Measurements from ENCODE around the gene NANOS3.
"Not testable (repeated sequence)": the region's sequence is repeated elsewhere in the genome, so short reads cannot be mapped to it uniquely, and the experiment has no call there.

The NANOS3 gene

GRCh38 chr19:13848798-13849676 is 27.9 kb upstream of the NANOS3 start:
- H3K27me3 Mint-ChIP-seq = no peaks in the 10 kb centered on the region
- DNase-seq (peak in 1 of 3 experiments; percentile 27), ATAC-seq (replicated peaks) (no peak)
- peak overlapping the region; percentile 100 for H3K27ac Mint-ChIP-seq
- H3K9me3 Mint-ChIP-seq = no peaks in the 10 kb centered on the region
- peaks cover 71% of the 10 kb centered on the region for H3K36me3 Mint-ChIP-seq (ENCODE audit: insufficient read depth)
- H3K4me3 Mint-ChIP-seq = peak overlapping the region; percentile 69 to 83
- peaks cover 41% of the 10 kb centered on the region in 2 donors for H3K4me1 Mint-ChIP-seq (ENCODE audit: low read depth in 2 of 2)

DNA sequence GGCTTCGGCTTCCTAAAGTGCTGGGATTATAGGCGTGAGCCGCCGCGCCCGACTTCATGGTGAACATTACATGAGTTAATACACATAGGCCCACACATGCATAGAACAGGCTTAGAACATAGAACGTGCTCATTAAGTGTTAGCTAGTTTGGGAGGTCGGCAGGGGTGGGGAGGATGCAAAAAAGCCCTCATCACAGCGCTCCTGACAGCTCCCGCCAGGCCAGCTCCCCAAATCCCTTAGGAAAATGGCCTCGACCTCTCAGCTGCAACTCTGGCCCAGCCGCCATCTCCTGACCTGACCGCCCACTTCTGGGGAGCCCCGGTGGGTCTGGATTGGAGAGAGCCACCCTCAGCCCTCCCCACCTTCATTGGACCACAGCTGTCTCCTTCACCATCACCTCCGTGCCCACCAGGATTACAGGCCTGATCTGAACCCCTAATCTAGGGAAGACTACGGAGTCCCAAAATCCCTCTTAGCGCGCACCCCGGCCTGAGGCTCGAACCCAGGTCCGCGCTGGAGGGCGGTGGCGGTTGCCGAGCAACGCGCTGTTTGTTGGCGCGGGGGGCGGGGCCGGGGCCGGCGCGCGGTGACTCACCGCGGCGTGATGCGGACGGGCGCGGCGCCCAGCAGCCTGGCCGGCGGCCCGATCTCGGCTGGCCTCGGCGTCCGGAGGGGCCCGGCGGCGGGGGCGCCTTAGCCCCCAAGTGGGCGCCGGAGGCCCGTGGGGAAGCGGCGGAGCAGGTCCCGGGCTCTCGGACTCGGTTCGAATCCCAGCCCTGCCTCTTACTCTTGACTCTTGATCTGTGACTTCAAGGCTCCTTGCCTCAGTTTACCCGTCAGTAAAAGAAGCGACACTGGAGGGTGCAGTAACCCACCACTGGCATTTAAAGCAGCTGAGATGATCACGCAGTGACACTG is 26.7 kb upstream of the NANOS3 start:
- Mint-ChIP-seq H3K9me3 (no peaks in the 10 kb centered on the region), H3K4me3 (peak overlapping the region; percentile 68 to 83), H3K4me1 (ENCODE audit: low read depth in 2 of 2) (peaks cover 29 to 34% of the 10 kb centered on the region in 2 donors), H3K36me3 (ENCODE audit: insufficient read depth) (peaks cover 59% of the 10 kb centered on the region), H3K27me3 (no peaks in the 10 kb centered on the region), H3K27ac (peak overlapping the region; percentile 100)
- ATAC-seq (replicated peaks) (peak; percentile 12), DNase-seq (peak; percentile 69 to 79 (median 74))

DNA sequence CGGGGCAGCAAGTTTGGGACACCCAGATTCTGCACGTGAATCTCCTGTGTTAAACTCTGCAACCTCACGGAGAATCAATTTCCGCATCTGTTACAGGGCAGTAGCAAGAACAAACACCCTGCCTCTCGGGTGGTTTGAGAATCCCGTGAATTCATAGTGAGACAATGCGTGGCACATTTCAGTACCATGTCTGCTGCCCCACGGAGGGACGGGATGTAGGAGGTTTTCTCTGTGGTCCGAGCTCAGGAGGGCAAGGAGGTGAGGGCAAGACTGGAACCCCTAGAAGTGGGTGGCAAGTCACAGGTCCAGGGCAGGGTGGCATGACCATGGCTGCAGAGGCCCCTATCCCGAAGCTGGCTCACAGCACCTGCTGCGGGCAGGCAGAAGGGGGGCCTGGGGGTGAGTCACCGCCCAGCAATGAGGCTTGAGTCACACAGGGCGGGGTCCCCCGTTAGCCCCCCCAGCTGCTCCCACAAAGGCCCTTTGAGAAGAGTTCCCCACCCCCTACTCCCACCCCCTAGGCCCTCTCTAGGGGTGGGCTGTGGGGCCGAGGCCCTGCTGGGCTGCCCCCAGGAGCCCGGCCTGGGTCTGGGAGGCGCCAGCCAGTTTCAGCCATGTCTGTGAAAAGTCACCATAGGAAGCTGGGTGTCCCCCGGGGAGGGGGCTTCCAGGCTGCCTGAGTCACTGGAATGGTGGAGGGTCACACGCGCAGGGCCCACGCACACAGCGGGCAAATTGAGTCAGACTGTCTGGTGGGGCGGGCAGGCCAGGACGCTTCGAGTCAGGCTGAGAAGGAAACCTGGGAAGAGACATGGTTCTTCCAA is 25.8 kb upstream of the NANOS3 start:
- H3K36me3 Mint-ChIP-seq (ENCODE audit: insufficient read depth) = peaks cover 52% of the 10 kb centered on the region
- ATAC-seq (replicated peaks) (peak; percentile 4), DNase-seq (peak; percentile 35 to 56 (median 51))
- peaks cover 21 to 28% of the 10 kb centered on the region in 2 donors for H3K4me1 Mint-ChIP-seq (ENCODE audit: low read depth in 2 of 2)
- peak overlapping the region; percentile 100 for H3K27ac Mint-ChIP-seq
- H3K27me3 Mint-ChIP-seq = no peaks in the 10 kb centered on the region
- peak overlapping the region; percentile 68 to 72 for H3K4me3 Mint-ChIP-seq
- no peaks in the 10 kb centered on the region for H3K9me3 Mint-ChIP-seq

- H3K4me3 Mint-ChIP-seq; DNase-seq; ATAC-seq (replicated peaks); H3K9me3 Mint-ChIP-seq; H3K27me3 Mint-ChIP-seq: not testable (repeated sequence)
- Mint-ChIP-seq H3K4me1 (ENCODE audit: low read depth in 2 of 2) (peaks cover 15 to 22% of the 10 kb centered on the region in 2 donors), H3K36me3 (ENCODE audit: insufficient read depth) (peaks cover 46% of the 10 kb centered on the region), H3K27ac (peak overlapping the region; percentile 100)
These were observed 25.2 kb upstream of the NANOS3 start for GRCh38 chr19:13851734-13852114.

- not testable (repeated sequence) for ATAC-seq (replicated peaks); DNase-seq
These were observed 24.7 kb upstream of the NANOS3 start for GRCh38 chr19:13852171-13852707.

DNA sequence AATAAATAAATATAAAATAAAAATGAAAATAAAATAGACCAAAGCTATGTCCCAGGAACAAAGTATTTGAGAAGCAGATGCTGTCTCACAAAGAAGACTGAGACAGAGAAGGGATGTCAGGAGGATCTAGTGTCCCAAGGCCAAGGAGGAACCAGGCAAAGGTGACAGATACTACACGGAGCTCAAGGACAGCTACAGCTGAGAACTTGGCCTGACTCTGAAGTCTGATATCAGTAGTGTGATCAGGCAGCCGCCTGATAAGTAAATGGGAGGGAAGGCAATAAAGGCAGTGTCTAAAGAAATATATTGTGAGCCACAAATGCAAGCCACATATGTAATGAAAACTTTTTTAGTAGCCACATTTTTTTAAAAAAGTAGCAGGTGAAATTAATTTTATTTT is 20.4 kb upstream of the NANOS3 start:
- no peak for ATAC-seq (replicated peaks)
- Mint-ChIP-seq H3K27me3 (no peaks in the 10 kb centered on the region), H3K9me3 (no peaks in the 10 kb centered on the region), H3K36me3 (ENCODE audit: insufficient read depth) (peaks cover 7% of the 10 kb centered on the region), H3K27ac (no peak overlapping the region), H3K4me3 (no peak overlapping the region), H3K4me1 (ENCODE audit: low read depth in 2 of 2) (peaks cover 8 to 9% of the 10 kb centered on the region in 2 donors)
- DNase-seq = no peak

More at GRCh38 chr19:13852171-13852707, 24.7 kb upstream of the NANOS3 start:
- Mint-ChIP-seq H3K27ac (peak overlapping the region in 1 of 2 donors; percentile 100), H3K4me1 (ENCODE audit: low read depth in 2 of 2) (peaks cover 12 to 18% of the 10 kb centered on the region in 2 donors), H3K36me3 (ENCODE audit: insufficient read depth) (peaks cover 41% of the 10 kb centered on the region)
- not testable (repeated sequence) for H3K27me3 Mint-ChIP-seq, H3K4me3 Mint-ChIP-seq, H3K9me3 Mint-ChIP-seq

DNA sequence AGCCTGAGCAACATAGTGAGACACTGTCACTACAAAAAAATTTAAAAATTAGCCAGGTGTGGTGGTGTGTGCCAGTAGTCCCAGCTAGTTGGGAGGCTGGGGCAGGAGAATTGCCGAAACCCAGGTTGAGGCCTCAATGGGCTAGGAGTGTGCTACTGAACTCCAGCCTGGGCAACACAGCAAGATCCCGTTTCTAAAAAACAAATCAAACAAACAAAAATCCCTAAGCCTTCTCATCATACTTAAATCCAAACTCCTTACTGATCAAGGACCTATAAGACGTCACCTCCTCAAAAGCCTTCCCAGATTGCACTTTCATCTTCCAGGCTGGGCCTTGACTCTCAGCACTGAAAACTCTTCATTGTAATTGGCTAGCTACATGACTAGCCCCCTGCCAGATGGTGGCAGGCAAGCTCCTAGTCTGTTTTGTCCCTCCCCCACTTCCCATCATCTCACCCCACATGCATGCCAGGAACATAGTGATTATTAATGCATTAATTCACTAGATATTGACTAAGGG is 17.5 kb upstream of the NANOS3 start:
- Mint-ChIP-seq H3K4me1 (ENCODE audit: low read depth in 2 of 2) (peaks cover 25 to 28% of the 10 kb centered on the region in 2 donors), H3K27me3 (peaks cover 9 to 10% of the 10 kb centered on the region in 2 donors), H3K36me3 (ENCODE audit: insufficient read depth) (peaks cover 21% of the 10 kb centered on the region), H3K27ac (no peak overlapping the region), H3K4me3 (peak overlapping the region; percentile 37 to 93), H3K9me3 (no peaks in the 10 kb centered on the region)
- DNase-seq = no peak
- no peak for ATAC-seq (replicated peaks)

DNA sequence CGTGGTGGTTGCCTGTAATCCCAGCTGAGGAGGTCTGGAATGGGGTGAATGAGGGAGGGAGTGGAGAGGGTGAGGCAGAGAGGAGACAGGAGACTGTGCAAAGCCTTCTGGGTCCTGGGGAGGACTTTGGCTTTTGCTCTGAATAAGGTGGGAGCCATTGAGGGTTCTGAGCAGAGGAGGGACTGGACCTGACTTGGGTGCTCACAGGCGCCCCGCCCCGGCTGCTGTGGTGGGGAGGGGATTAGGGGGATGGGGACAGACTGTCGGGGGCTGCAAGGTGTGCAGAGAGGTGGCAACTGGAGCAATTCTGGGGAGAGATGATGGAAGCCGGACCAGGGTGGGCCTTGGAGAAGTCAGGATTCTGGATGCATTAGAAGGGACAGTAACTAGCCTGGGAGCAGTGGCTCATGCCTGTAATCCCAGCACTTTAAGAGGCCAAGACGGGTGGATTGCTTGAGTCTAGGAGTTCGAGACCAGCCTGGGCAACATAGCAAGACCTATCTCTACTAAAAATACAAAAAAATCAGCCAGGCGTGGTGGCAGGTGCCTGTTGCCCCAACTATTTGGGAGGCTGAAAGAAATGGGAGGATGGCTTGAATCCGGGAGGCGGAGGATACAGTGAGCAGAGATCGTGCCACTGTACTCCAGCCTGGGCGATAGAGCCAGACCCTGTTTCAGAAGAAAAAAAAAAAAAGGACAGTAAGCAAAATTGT is 16.1 kb upstream of the NANOS3 start:
- Mint-ChIP-seq H3K9me3 (no peaks in the 10 kb centered on the region), H3K4me3 (peak overlapping the region; percentile 93 to 95), H3K27ac (peak overlapping the region; percentile 100), H3K27me3 (peaks cover 15% of the 10 kb centered on the region in 2 donors), H3K4me1 (ENCODE audit: low read depth in 2 of 2) (peaks cover 28 to 31% of the 10 kb centered on the region in 2 donors), H3K36me3 (ENCODE audit: insufficient read depth) (peaks cover 21% of the 10 kb centered on the region)
- DNase-seq (no peak), ATAC-seq (replicated peaks) (no peak)

DNA sequence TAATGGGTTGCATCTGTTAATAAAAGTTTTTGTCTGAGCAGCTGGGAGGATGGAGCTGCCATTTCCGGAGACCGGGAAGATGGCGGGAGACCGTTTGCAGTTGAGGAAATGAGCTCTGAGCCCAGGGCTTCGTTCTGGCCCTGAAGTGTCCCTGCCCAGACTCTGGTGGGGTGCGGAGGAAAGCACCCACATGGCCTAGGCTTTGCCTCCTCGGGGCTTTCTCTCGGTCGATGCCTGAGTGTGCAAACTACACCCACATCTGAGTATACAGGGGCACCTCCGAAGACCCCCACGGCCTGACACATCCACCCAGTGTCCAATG is 15.6 kb upstream of the NANOS3 start:
- ATAC-seq (replicated peaks) (peak; percentile 40), DNase-seq (no peak)
- Mint-ChIP-seq H3K4me3 (peak overlapping the region; percentile 93 to 95), H3K36me3 (ENCODE audit: insufficient read depth) (peaks cover 21% of the 10 kb centered on the region), H3K4me1 (ENCODE audit: low read depth in 2 of 2) (peaks cover 30 to 35% of the 10 kb centered on the region in 2 donors), H3K27me3 (peaks cover 18 to 20% of the 10 kb centered on the region in 2 donors), H3K9me3 (no peaks in the 10 kb centered on the region), H3K27ac (peak overlapping the region; percentile 100)

- peak; percentile 83 to 86 (median 86) for DNase-seq
- H3K9me3 Mint-ChIP-seq = no peaks in the 10 kb centered on the region
- H3K36me3 Mint-ChIP-seq (ENCODE audit: insufficient read depth) = peaks cover 21% of the 10 kb centered on the region
These were observed 15.0 kb upstream of the NANOS3 start for GRCh38 chr19:13861714-13862531.

DNA sequence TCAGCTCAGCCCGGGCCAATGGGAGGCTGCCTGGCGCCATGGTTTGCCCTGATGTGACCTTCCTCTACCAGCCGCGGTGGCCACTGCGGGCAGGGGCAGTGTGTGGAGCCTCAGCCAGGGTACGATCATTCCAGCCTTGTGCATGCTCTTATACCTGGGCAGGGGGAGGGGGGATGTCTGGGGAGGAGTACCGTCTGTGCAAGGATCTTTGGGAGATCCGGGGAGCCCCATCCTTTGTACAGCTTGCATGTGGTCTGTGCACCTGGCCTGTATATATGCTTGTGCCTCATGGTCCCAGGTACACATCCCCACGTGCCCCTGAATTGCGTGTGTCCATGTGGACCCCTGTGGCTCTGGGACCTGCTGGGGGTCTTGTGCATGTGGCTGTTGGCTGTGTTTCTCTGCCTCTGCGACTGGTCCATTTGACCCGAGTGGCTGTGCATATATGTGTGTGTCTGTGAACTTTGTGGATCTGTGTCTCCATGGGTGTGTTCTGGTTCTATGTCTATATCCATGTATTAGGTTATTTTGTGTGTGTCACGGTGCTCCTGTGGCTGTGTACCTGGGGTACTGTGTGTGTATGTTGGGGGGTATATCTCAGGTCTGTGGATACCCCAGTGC is 12.8 kb upstream of the NANOS3 start:
- H3K4me3 Mint-ChIP-seq = peak overlapping the region; percentile 57 to 93
- ATAC-seq (replicated peaks) (no peak), DNase-seq (peak in 1 of 3 experiments; percentile 14)
- peak overlapping the region in 1 of 2 donors; percentile 100 for H3K27ac Mint-ChIP-seq
- no peaks in the 10 kb centered on the region for H3K9me3 Mint-ChIP-seq
- peaks cover 33 to 40% of the 10 kb centered on the region in 2 donors for H3K4me1 Mint-ChIP-seq (ENCODE audit: low read depth in 2 of 2)
- peaks cover 30 to 47% of the 10 kb centered on the region in 2 donors for H3K27me3 Mint-ChIP-seq
- H3K36me3 Mint-ChIP-seq (ENCODE audit: insufficient read depth) = peaks cover 21% of the 10 kb centered on the region

More at GRCh38 chr19:13861714-13862531, 15.0 kb upstream of the NANOS3 start:
- H3K4me1 Mint-ChIP-seq (ENCODE audit: low read depth in 2 of 2) = peaks cover 33 to 40% of the 10 kb centered on the region in 2 donors
- H3K27me3 Mint-ChIP-seq = peaks cover 24 to 25% of the 10 kb centered on the region in 2 donors
- H3K4me3 Mint-ChIP-seq = peak overlapping the region; percentile 93 to 95
- H3K27ac Mint-ChIP-seq = peak overlapping the region; percentile 100
- peak; percentile 88 for ATAC-seq (replicated peaks)

Data from effector memory CD8-positive, alpha-beta T cell (primary cell).